Gastroesophageal sphincter (tissue), 4 donors: ENCODE measurements around the gene ANGPTL3. TPM values are rescaled to one million over a fixed set of nuclear protein-coding genes. Genes with fewer than 3 reads are reported as not detected.

Experiments used
- ATAC-seq: fragments of 150-250 bp; one replicate; pipeline ENCODE4 v1.9.1; 2016; ENCODE audit warnings: mild to moderate bottlenecking, moderate library complexity
- H3K27ac ChIP-seq, 4 donors: fragments of 200-600 bp; sonication (generic) in 3 of 4; 1 replicate in 3 of 4; 2 replicates in 1 of 4; pipeline ENCODE4 v1.5.1; 2016 to 2019
- H3K27me3 ChIP-seq: fragments of 200-600 bp; sonication (generic); one replicate; pipeline ENCODE4 v1.5.1; 2019
- H3K36me3 ChIP-seq, 2 donors: fragments of 200-600 bp; sonication (generic); one replicate each; pipeline ENCODE4 v1.5.1; 2019; ENCODE audit warnings: control low read depth in 1 of 2
- H3K4me1 ChIP-seq, 3 donors: fragments of 200-600 bp; sonication (generic); 1 replicate in 2 of 3; 2 replicates in 1 of 3; pipeline ENCODE4 v1.5.1; 2016 to 2019; ENCODE audit warnings: control low read depth in 2 of 3
- H3K4me3 ChIP-seq, 2 donors: fragments of 200-600 bp; sonication (generic); one replicate each; pipeline ENCODE4 v1.5.1; 2019; ENCODE audit warnings: mild to moderate bottlenecking in 1 of 2, moderate library complexity in 1 of 2
- H3K9me3 ChIP-seq, 3 donors: fragments of 200-600 bp; sonication (generic); one replicate each; pipeline ENCODE4 v1.5.1; 2017 to 2019; ENCODE audit warnings: control low read depth in 2 of 3
- EP300 ChIP-seq: sonication (generic); formaldehyde crosslinking; IDR thresholded peaks from one replicate; pipeline ENCODE4 v1.6.1; 2017; ENCODE audit warnings: antibody characterized with exemption, mild to moderate bottlenecking
- POLR2A ChIP-seq, 2 donors: fragments of 450-650 bp; IDR thresholded peaks; one replicate each; pipeline ENCODE4 v1.6.1; 2017; ENCODE audit warnings: antibody characterized with exemption in 2 of 2, mild to moderate bottlenecking in 2 of 2, moderate library complexity in 1 of 2
- POLR2AphosphoS5 ChIP-seq: sonication (generic); formaldehyde crosslinking; IDR thresholded peaks from one replicate; pipeline ENCODE4 v1.6.1; 2017; ENCODE audit warnings: antibody characterized with exemption
- WGBS, 2 donors: methylation state at CpG; one replicate each; pipeline ENCODE4 v1.1.5; 2018; ENCODE audit warnings: low coverage in 1 of 2; 5-methylcytosine and 5-hydroxymethylcytosine counted together
- total RNA-seq, 4 donors: library from RNA; depleted of rRNA; stranded (reverse); fragments of >200 nt; gene quantifications; one replicate each; pipeline ENCODE4 v1.1.0, GENCODE V29; 2016
- TF ChIP-seq, protein P1 (sequence below), 4 experiments: fragments of 200-600 bp in 2 of 4; fragments of 450-650 bp in 2 of 4; sonication (generic) in 1 of 4; IDR thresholded peaks; one replicate each; pipeline ENCODE4 v1.5.1; 2017 to 2019; ENCODE audit warnings: antibody characterized with exemption in 4 of 4, mild to moderate bottlenecking in 2 of 4, moderate library complexity in 2 of 4

Gene ANGPTL3
- total RNA-seq, 4 donors from 2014 or later = not detected

GRCh38 chr1:62590970-62591368 is 6.4 kb upstream of the ANGPTL3 start:
- Histone ChIP-seq H3K4me1 (no peaks in the 10 kb centered on the region), H3K9me3 (no peaks in the 10 kb centered on the region), H3K4me3 (no peak overlapping the region), H3K27ac (no peak overlapping the region), H3K27me3 (no peaks in the 10 kb centered on the region), H3K36me3 (peaks cover 0 to 5% of the 10 kb centered on the region in 2 donors)
- no peak for ATAC-seq
- WGBS, 2 donors = 32 to 40% methylated on average over 1 of the region's 1 CpG
- TF ChIP-seq, protein P1, sequence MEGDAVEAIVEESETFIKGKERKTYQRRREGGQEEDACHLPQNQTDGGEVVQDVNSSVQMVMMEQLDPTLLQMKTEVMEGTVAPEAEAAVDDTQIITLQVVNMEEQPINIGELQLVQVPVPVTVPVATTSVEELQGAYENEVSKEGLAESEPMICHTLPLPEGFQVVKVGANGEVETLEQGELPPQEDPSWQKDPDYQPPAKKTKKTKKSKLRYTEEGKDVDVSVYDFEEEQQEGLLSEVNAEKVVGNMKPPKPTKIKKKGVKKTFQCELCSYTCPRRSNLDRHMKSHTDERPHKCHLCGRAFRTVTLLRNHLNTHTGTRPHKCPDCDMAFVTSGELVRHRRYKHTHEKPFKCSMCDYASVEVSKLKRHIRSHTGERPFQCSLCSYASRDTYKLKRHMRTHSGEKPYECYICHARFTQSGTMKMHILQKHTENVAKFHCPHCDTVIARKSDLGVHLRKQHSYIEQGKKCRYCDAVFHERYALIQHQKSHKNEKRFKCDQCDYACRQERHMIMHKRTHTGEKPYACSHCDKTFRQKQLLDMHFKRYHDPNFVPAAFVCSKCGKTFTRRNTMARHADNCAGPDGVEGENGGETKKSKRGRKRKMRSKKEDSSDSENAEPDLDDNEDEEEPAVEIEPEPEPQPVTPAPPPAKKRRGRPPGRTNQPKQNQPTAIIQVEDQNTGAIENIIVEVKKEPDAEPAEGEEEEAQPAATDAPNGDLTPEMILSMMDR (IDR thresholded peaks at IDR 0.05) = no peak
- no peak for TF ChIP-seq POLR2A (IDR thresholded peaks at IDR 0.05)
- TF ChIP-seq EP300 = no peak
- no peak for TF ChIP-seq POLR2AphosphoS5

- ATAC-seq = no peak
Measured at GRCh38 chr1:62593825-62594394, 3.4 kb upstream of the ANGPTL3 start.

GRCh38 chr1:62595647-62596046 is 1.7 kb upstream of the ANGPTL3 start:
- no peaks in the 10 kb centered on the region for H3K27me3 ChIP-seq
- 94 to 100% methylated on average over 3 of the region's 3 CpGs for WGBS, 2 donors
- H3K4me3 ChIP-seq = no peak overlapping the region
- no peak for TF ChIP-seq EP300
- no peak for TF ChIP-seq POLR2AphosphoS5
- TF ChIP-seq POLR2A (IDR thresholded peaks at IDR 0.05) = no peak
- peaks cover 0 to 5% of the 10 kb centered on the region in 2 donors for H3K36me3 ChIP-seq
- no peak for ATAC-seq
- no peaks in the 10 kb centered on the region for H3K4me1 ChIP-seq
- H3K9me3 ChIP-seq = no peaks in the 10 kb centered on the region
- H3K27ac ChIP-seq = no peak overlapping the region

More at GRCh38 chr1:62593825-62594394, 3.4 kb upstream of the ANGPTL3 start:
- peaks cover 0 to 5% of the 10 kb centered on the region in 2 donors for H3K36me3 ChIP-seq
- H3K27me3 ChIP-seq = no peaks in the 10 kb centered on the region
- H3K9me3 ChIP-seq = no peaks in the 10 kb centered on the region
- TF ChIP-seq, protein P1 (IDR thresholded peaks at IDR 0.05) = no peak
- no peak for TF ChIP-seq POLR2A (IDR thresholded peaks at IDR 0.05)
- no peak for TF ChIP-seq POLR2AphosphoS5
- TF ChIP-seq EP300 = no peak
- no peaks in the 10 kb centered on the region for H3K4me1 ChIP-seq
- H3K27ac ChIP-seq = no peak overlapping the region
- 55 to 59% methylated on average over 2 of the region's 2 CpGs for WGBS, 2 donors
- no peak overlapping the region for H3K4me3 ChIP-seq

GRCh38 chr1:62599044-62599443 is 1.7 kb downstream of the ANGPTL3 start:
- Histone ChIP-seq H3K27me3 (no peaks in the 10 kb centered on the region), H3K4me3 (no peak overlapping the region), H3K9me3 (no peaks in the 10 kb centered on the region), H3K36me3 (no peaks in the 10 kb centered on the region), H3K4me1 (no peaks in the 10 kb centered on the region), H3K27ac (no peak overlapping the region)
- no peak for ATAC-seq
- 92 to 95% methylated on average over 5 of the region's 5 CpGs for WGBS, 2 donors
- TF ChIP-seq POLR2AphosphoS5 (no peak), EP300 (no peak), POLR2A (IDR thresholded peaks at IDR 0.05) (no peak)
- TF ChIP-seq, protein P1 (IDR thresholded peaks at IDR 0.05) = no peak

DNA sequence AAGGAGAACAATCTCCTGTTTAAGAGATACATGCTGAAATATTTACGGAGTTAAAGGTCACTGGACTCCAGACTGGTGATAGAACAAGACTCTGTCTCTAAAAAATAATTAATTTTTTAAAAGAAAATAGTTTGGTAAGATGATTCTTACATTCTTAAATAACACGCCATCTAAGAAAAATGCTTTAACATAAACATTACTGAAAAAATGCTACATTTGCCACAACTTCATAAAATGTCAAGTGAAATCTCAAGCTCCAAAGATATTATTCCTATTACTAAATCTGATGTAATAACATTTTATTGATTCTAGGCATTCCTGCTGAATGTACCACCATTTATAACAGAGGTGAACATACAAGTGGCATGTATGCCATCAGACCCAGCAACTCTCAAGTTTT is 4.1 kb downstream of the ANGPTL3 start:
- WGBS, 2 donors = 92 to 100% methylated on average over 2 of the region's 2 CpGs
- H3K4me1 ChIP-seq = no peaks in the 10 kb centered on the region
- no peaks in the 10 kb centered on the region for H3K9me3 ChIP-seq
- no peaks in the 10 kb centered on the region for H3K27me3 ChIP-seq
- no peaks in the 10 kb centered on the region for H3K36me3 ChIP-seq
- TF ChIP-seq POLR2AphosphoS5 (no peak), POLR2A (IDR thresholded peaks at IDR 0.05) (no peak), EP300 (no peak)
- TF ChIP-seq, protein P1 (IDR thresholded peaks at IDR 0.05) = no peak
- no peak overlapping the region for H3K27ac ChIP-seq
- H3K4me3 ChIP-seq = no peak overlapping the region
- no peak for ATAC-seq
